ENCODE results near the gene ERN1.

ERN1 gene

DNA sequence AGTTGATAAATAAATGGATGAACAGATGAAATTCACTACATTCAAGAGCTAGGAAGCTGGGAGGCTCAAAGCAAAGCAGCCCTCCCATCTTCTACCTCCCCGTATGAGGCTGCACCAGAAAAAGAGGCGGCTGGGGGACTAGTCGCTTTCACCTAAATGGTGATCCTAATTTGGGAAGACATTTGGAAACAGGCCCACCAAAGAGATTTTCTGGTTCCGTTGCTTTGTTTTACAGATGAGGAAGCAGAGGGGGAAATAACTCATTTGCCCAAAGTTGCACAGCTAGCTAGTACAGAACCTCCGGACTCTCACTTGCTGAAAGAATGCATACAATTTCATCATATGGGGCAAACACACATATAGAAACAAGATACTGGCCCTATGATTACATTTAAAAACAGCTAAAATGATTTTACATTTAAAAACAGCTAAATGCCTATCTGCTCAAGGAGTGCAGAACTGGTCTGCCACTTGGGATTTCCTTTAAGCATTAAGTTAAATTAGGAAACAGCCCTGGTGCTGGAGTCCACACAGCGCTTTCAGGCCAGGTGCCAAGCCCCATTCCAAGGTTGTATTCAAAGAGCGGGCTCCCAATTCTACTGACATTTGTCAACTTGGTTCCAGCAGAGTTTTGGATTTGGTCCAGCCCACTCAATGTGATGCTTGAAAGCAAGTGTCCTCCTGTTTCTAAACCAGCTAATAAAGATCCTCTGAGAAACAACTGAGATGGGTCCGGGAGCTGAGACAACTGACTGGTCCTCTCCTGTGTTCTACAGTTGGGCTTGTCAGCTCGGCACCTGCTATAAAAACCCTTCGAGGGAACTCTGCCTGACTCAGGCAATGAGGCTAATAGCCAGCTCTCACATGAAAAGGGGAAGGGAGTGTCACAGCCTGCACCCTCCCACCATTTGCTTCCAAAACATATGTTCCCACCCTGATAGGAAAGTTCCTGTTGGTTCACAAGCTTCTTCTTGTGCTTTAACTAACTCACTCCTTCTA is 11.7 kb downstream of the ERN1 start (continued):
- TF ChIP-seq, protein P1, sequence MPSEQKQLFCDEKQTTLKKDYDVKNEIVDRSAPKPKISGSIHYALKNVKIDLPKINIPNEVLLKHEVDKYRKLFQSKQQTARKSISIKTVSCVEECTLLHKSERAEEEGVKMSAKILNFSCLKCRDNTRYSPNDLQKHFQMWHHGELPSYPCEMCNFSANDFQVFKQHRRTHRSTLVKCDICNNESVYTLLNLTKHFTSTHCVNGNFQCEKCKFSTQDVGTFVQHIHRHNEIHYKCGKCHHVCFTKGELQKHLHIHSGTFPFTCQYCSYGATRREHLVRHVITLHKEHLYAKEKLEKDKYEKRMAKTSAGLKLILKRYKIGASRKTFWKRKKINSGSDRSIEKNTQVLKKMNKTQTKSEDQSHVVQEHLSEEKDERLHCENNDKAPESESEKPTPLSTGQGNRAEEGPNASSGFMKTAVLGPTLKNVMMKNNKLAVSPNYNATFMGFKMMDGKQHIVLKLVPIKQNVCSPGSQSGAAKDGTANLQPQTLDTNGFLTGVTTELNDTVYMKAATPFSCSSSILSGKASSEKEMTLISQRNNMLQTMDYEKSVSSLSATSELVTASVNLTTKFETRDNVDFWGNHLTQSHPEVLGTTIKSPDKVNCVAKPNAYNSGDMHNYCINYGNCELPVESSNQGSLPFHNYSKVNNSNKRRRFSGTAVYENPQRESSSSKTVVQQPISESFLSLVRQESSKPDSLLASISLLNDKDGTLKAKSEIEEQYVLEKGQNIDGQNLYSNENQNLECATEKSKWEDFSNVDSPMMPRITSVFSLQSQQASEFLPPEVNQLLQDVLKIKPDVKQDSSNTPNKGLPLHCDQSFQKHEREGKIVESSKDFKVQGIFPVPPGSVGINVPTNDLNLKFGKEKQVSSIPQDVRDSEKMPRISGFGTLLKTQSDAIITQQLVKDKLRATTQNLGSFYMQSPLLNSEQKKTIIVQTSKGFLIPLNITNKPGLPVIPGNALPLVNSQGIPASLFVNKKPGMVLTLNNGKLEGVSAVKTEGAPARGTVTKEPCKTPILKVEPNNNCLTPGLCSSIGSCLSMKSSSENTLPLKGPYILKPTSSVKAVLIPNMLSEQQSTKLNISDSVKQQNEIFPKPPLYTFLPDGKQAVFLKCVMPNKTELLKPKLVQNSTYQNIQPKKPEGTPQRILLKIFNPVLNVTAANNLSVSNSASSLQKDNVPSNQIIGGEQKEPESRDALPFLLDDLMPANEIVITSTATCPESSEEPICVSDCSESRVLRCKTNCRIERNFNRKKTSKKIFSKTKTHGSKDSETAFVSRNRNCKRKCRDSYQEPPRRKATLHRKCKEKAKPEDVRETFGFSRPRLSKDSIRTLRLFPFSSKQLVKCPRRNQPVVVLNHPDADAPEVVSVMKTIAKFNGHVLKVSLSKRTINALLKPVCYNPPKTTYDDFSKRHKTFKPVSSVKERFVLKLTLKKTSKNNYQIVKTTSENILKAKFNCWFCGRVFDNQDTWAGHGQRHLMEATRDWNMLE (tag by site-specific recombination; conservative IDR thresholded peaks at IDR 0.05; ENCODE audit: low read depth): no peak
- TF ChIP-seq SALL2 (tag by site-specific recombination; IDR thresholded peaks at IDR 0.05; ENCODE audit: borderline replicate concordance) (no peak), ZNF580 (tag by site-specific recombination; IDR thresholded peaks at IDR 0.05) (no peak), MEIS1 (CRISPR knock-in tag; IDR thresholded peaks at IDR 0.05; ENCODE audit: borderline replicate concordance) (no peak), ZNF274 (IDR thresholded peaks at IDR 0.05; ENCODE audit: low read length) (no peak), ZNF274 (tag by site-specific recombination; IDR thresholded peaks at IDR 0.05; ENCODE audit: borderline replicate concordance) (no peak), ZNF335 (tag by site-specific recombination; conservative IDR thresholded peaks at IDR 0.05) (peak; percentile 50), YY1 (tag by site-specific recombination; IDR thresholded peaks at IDR 0.05) (no peak), KLF9 (tag by site-specific recombination; IDR thresholded peaks at IDR 0.05; ENCODE audit: low read depth) (peak; percentile 25; the same call in 1 of the 2 replicates), ZFP41 (tag by site-specific recombination; IDR thresholded peaks at IDR 0.05; ENCODE audit: borderline replicate concordance) (no peak), ZNF24 (tag by site-specific recombination; IDR thresholded peaks at IDR 0.05) (no peak), TRIM28 (IDR thresholded peaks at IDR 0.05; ENCODE audit: borderline replicate concordance, low read length) (no peak), IKZF3 (tag by site-specific recombination; IDR thresholded peaks at IDR 0.05) (no peak), ZNF529 (tag by site-specific recombination; IDR thresholded peaks at IDR 0.05; ENCODE audit: insufficient replicate concordance) (peak; percentile 22), ZNF548 (tag by site-specific recombination; IDR thresholded peaks at IDR 0.05) (no peak), WT1 (tag by site-specific recombination; IDR thresholded peaks at IDR 0.05) (peak; percentile 79), ZBTB20 (tag by site-specific recombination; IDR thresholded peaks at IDR 0.05) (no peak), ZEB2 (tag by site-specific recombination; IDR thresholded peaks at IDR 0.05) (no peak), ZNF184 (tag by site-specific recombination; IDR thresholded peaks at IDR 0.05) (no peak), ZNF2 (tag by site-specific recombination; IDR thresholded peaks at IDR 0.05) (no peak), KLF16 (tag by site-specific recombination; IDR thresholded peaks at IDR 0.05) (no peak), ZNF600 (tag by site-specific recombination; IDR thresholded peaks at IDR 0.05) (peak; percentile 52; the same call in 1 of the 2 replicates), ZNF146 (tag by site-specific recombination; IDR thresholded peaks at IDR 0.05) (no peak), ZNF623 (tag by site-specific recombination; IDR thresholded peaks at IDR 0.05) (no peak), ZNF624 (tag by site-specific recombination; IDR thresholded peaks at IDR 0.05) (no peak), ZNF837 (tag by site-specific recombination; IDR thresholded peaks at IDR 0.05) (no peak), OSR2 (tag by site-specific recombination; IDR thresholded peaks at IDR 0.05) (0 out of 2 replicates have a peak, but pooled peaks have one; percentile 20), ZNF629 (tag by site-specific recombination; IDR thresholded peaks at IDR 0.05) (no peak), ZNF571 (tag by site-specific recombination; IDR thresholded peaks at IDR 0.05) (no peak), ZNF423 (tag by site-specific recombination; IDR thresholded peaks at IDR 0.05) (no peak)
- TF ChIP-seq, protein P2, sequence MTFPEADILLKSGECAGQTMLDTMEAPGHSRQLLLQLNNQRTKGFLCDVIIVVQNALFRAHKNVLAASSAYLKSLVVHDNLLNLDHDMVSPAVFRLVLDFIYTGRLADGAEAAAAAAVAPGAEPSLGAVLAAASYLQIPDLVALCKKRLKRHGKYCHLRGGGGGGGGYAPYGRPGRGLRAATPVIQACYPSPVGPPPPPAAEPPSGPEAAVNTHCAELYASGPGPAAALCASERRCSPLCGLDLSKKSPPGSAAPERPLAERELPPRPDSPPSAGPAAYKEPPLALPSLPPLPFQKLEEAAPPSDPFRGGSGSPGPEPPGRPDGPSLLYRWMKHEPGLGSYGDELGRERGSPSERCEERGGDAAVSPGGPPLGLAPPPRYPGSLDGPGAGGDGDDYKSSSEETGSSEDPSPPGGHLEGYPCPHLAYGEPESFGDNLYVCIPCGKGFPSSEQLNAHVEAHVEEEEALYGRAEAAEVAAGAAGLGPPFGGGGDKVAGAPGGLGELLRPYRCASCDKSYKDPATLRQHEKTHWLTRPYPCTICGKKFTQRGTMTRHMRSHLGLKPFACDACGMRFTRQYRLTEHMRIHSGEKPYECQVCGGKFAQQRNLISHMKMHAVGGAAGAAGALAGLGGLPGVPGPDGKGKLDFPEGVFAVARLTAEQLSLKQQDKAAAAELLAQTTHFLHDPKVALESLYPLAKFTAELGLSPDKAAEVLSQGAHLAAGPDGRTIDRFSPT (tag by site-specific recombination; IDR thresholded peaks at IDR 0.05): no peak
- TF ChIP-seq, protein P3, sequence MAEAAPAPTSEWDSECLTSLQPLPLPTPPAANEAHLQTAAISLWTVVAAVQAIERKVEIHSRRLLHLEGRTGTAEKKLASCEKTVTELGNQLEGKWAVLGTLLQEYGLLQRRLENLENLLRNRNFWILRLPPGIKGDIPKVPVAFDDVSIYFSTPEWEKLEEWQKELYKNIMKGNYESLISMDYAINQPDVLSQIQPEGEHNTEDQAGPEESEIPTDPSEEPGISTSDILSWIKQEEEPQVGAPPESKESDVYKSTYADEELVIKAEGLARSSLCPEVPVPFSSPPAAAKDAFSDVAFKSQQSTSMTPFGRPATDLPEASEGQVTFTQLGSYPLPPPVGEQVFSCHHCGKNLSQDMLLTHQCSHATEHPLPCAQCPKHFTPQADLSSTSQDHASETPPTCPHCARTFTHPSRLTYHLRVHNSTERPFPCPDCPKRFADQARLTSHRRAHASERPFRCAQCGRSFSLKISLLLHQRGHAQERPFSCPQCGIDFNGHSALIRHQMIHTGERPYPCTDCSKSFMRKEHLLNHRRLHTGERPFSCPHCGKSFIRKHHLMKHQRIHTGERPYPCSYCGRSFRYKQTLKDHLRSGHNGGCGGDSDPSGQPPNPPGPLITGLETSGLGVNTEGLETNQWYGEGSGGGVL (tag by site-specific recombination; IDR thresholded peaks at IDR 0.05): no peak

Data from HEK293 (cell line).